GM12865 (cell line): Measurements from ENCODE around the gene DEFB121.
"Not testable (repeated sequence)": the region's sequence is repeated elsewhere in the genome, so short reads cannot be mapped to it uniquely, and the experiment has no call there.

ENCODE experiments used
- DNase-seq: peaks from one replicate; pipeline ENCODE4 v3.0.0; 2010; ENCODE audit warnings: low read depth
- H3K4me3 ChIP-seq: 2 replicates; pipeline ENCODE4 v1.5.1; 2011; ENCODE audit warnings: mild to moderate bottlenecking, low read depth, low read length, control low read depth
- CTCF ChIP-seq: IDR thresholded peaks from 2 replicates; pipeline ENCODE4 v1.5.1; 2011; ENCODE audit warnings: low read length, control low read depth, low read depth, inconsistent platforms; ENCODE audit not compliant: insufficient read depth; ENCODE audit errors: missing control alignments

Gene DEFB121

GRCh38 chr20:31430568-31431115 lies 24.6 kb upstream of the DEFB121 start:
- TF ChIP-seq CTCF, result no peak
- H3K4me3 ChIP-seq, result no peak overlapping the region
- DNase-seq, result no peak

- not testable (repeated sequence) for H3K4me3 ChIP-seq, DNase-seq
Observed at GRCh38 chr20:31427576-31427975, 21.6 kb upstream of the DEFB121 start.

- not testable (repeated sequence) for DNase-seq, H3K4me3 ChIP-seq
Observed at GRCh38 chr20:31426891-31427551, 21.0 kb upstream of the DEFB121 start.

GRCh38 chr20:31425797-31426196 lies 19.8 kb upstream of the DEFB121 start:
- no peak overlapping the region for H3K4me3 ChIP-seq
- DNase-seq, result no peak

GRCh38 chr20:31418307-31418706 lies 12.3 kb upstream of the DEFB121 start:
- TF ChIP-seq CTCF, result no peak
- no peak for DNase-seq
- H3K4me3 ChIP-seq, result no peak overlapping the region

More at GRCh38 chr20:31425797-31426196, 19.8 kb upstream of the DEFB121 start:
- no peak for TF ChIP-seq CTCF

GRCh38 chr20:31415653-31416052 lies 9.6 kb upstream of the DEFB121 start:
- H3K4me3 ChIP-seq, result no peak overlapping the region
- no peak for TF ChIP-seq CTCF
- DNase-seq, result no peak

GRCh38 chr20:31414381-31414780 lies 8.4 kb upstream of the DEFB121 start:
- TF ChIP-seq CTCF, result no peak

GRCh38 chr20:31410011-31410410 lies 4.0 kb upstream of the DEFB121 start:
- TF ChIP-seq CTCF, result no peak
- no peak overlapping the region for H3K4me3 ChIP-seq
- DNase-seq, result no peak

More at GRCh38 chr20:31414381-31414780, 8.4 kb upstream of the DEFB121 start:
- DNase-seq, result no peak
- H3K4me3 ChIP-seq, result no peak overlapping the region
